ENCODE measurements around the gene KBTBD2.
A peak's percentile ranks its signal among the peaks of the same experiment; 100 is the strongest.
"Not testable (repeated sequence)": the region's sequence is repeated elsewhere in the genome, so short reads cannot be mapped to it uniquely, and the experiment has no call there.

Gene KBTBD2

DNA sequence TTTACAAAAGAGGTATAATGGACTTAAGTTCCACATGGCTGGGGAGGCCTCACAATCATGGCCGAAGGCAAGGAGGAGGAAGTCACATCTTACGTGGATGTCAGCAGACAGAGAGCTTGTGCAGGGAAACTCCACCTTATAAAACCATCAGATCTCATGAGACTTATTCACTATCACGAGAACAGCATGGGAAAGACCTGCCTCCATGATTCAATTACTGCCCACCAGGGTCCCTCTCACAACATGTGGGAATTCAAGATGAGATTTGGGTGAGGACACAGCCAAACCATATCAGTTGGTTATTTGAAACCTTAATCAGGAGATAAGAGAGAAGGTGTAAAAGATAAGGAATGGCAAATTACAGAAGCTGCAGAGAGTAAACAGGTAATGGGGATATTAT lies 40.9 kb downstream of the KBTBD2 start:
- not testable (repeated sequence) for DNase-seq

GRCh38 chr7:32848655-32849054 lies 42.9 kb downstream of the KBTBD2 start:
- not testable (repeated sequence) for DNase-seq

DNA sequence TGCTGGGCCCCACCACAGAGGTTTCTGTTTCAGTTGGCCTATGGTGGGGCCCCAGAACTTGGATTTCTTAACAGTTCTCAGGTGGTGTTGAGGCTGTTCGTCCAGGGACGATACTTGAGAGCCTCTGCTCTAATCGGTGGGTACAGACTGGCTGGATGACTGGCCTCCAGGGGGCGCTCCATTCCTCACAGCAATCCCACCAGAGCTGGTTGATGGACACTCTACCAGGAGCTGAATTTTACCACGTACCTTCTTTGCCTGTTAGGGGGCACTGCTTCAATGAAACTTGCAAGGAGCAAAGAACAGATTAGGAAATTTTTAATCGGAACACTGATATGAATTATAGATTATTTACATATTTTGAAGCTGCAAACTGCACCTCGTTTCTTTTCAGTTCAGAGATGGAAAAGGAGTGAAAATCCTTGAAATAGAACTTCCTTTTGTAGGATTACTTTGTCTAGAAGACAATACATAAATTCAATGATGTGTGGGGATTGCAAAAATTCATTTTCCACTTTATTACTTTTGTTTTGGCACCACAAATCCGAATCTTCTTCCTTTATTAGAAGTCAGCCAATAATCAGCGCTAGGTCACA lies 44.8 kb downstream of the KBTBD2 start:
- peak; percentile 43 to 73 (median 44) for DNase-seq

- DNase-seq = not testable (repeated sequence)
These were observed 46.8 kb downstream of the KBTBD2 start for GRCh38 chr7:32844748-32845147.

DNA sequence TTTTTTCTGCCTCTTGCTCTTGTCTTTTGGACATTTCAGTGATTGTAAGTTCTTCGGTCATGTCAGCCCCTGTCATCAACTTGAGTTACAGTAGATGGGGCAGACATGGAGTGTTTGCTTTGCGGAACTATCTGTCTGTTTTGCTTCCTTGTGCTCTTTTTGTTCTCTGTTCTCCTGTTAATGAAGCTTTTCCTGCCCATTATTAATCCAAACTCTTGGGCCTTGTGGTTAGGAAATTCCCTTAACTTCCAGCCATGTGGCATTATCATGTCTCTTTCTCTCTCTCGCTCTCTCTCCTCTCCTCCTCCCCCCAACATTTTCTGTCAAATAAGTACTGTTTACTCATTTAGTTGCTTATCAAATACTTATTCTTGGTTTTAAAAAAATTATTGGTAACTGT lies 47.8 kb downstream of the KBTBD2 start:
- DNase-seq = not testable (repeated sequence)

DNA sequence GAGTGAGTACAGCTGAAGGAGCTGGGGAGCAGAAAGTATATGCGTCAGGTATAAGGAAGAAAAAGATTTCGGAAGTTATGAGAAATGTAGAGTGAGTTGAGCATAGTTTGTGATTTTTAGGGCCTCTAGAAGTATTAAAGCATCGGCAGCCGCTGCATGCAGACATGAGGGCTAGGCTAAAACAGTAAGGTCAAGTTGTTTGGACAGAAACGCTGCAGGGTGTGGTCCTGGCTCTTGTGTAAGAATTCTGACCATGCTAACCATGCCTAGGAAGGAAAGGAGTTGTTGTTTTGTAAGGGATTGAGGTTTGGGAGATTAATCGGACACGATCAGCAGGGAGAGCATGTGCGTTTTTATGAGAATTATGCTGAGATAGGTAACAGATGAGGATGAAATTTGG lies 51.7 kb downstream of the KBTBD2 start:
- DNase-seq = not testable (repeated sequence)

GRCh38 chr7:32828996-32829752 lies 62.4 kb downstream of the KBTBD2 start:
- DNase-seq = not testable (repeated sequence)

All from NCI-H1417 (cell line).